ENCODE results near the gene BCLAF3.

BCLAF3 gene

GRCh38 chrX:19986531-19986930 lies 4.3 kb downstream of the BCLAF3 start:
- ChIA-PET POLR2A (no interaction called here), CTCF (no interaction called here)
- DNase-seq (ENCODE audit: extremely low spot score), result no peak

GRCh38 chrX:19981947-19982346 lies 8.9 kb downstream of the BCLAF3 start:
- ChIA-PET POLR2A (no interaction called here), CTCF (no interaction called here)
- DNase-seq (ENCODE audit: extremely low spot score), result no peak
- TF ChIP-seq, protein P1, sequence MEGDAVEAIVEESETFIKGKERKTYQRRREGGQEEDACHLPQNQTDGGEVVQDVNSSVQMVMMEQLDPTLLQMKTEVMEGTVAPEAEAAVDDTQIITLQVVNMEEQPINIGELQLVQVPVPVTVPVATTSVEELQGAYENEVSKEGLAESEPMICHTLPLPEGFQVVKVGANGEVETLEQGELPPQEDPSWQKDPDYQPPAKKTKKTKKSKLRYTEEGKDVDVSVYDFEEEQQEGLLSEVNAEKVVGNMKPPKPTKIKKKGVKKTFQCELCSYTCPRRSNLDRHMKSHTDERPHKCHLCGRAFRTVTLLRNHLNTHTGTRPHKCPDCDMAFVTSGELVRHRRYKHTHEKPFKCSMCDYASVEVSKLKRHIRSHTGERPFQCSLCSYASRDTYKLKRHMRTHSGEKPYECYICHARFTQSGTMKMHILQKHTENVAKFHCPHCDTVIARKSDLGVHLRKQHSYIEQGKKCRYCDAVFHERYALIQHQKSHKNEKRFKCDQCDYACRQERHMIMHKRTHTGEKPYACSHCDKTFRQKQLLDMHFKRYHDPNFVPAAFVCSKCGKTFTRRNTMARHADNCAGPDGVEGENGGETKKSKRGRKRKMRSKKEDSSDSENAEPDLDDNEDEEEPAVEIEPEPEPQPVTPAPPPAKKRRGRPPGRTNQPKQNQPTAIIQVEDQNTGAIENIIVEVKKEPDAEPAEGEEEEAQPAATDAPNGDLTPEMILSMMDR (IDR thresholded peaks at IDR 0.05; ENCODE audit: control extremely low read depth, extremely low read depth, low read depth, missing control alignments), result no peak

More at GRCh38 chrX:19986531-19986930, 4.3 kb downstream of the BCLAF3 start:
- TF ChIP-seq, protein P1 (IDR thresholded peaks at IDR 0.05; ENCODE audit: control extremely low read depth, extremely low read depth, low read depth, missing control alignments), result no peak

GRCh38 chrX:19975845-19976244 lies 15.0 kb downstream of the BCLAF3 start:
- no peak for DNase-seq (ENCODE audit: extremely low spot score)
- CTCF ChIA-PET, result no interaction called here

GRCh38 chrX:19972984-19973383 lies 17.9 kb downstream of the BCLAF3 start:
- ChIA-PET POLR2A (no interaction called here), CTCF (no interaction called here)
- DNase-seq (ENCODE audit: extremely low spot score), result no peak
- TF ChIP-seq, protein P1 (IDR thresholded peaks at IDR 0.05; ENCODE audit: control extremely low read depth, extremely low read depth, low read depth, missing control alignments), result no peak

More at GRCh38 chrX:19975845-19976244, 15.0 kb downstream of the BCLAF3 start:
- POLR2A ChIA-PET, result no interaction called here
- TF ChIP-seq, protein P1 (IDR thresholded peaks at IDR 0.05; ENCODE audit: control extremely low read depth, extremely low read depth, low read depth, missing control alignments), result no peak

GRCh38 chrX:19968276-19968675 lies 22.6 kb downstream of the BCLAF3 start:
- TF ChIP-seq, protein P1 (IDR thresholded peaks at IDR 0.05; ENCODE audit: control extremely low read depth, extremely low read depth, low read depth, missing control alignments), result no peak
- ChIA-PET POLR2A (no interaction called here), CTCF (no interaction called here)
- DNase-seq (ENCODE audit: extremely low spot score), result no peak

DNA sequence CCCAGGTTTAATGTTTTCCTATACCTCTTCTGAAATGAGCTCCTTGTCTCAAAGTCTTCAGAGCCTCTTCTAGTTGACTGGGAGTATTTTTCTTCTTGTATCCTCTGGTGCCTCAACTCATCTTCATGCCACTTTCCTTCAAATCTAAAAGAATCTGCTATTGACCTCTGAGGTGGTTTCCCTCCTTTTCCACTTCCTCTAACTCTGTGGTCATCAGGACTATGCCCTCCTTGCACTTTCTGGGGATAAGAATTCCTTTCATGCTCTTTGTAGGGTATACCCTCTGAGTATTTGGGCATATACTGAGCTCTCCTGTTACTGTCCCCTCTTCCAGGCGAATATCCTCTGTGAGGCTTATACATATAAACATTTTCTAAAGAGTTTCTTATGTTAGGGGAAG lies 24.8 kb downstream of the BCLAF3 start:
- ChIA-PET POLR2A (no interaction called here), CTCF (no interaction called here)
- DNase-seq (ENCODE audit: extremely low spot score), result no peak
- TF ChIP-seq, protein P1 (IDR thresholded peaks at IDR 0.05; ENCODE audit: control extremely low read depth, extremely low read depth, low read depth, missing control alignments), result no peak
